CD4-positive, CD25-positive, alpha-beta regulatory T cell (primary cell): ENCODE results near the gene CHMP4A. TPM values are rescaled to one million over a fixed set of nuclear protein-coding genes. Genes with fewer than 3 reads are reported as not detected.

Experiments used
- ATAC-seq, 2 donors: fragments of 150-1000 bp; cut with Tn5 transposase; one replicate each; pipeline ENCODE4 v1.10.0; 2021; ENCODE audit warnings: low read depth in 2 of 2, moderate number of reproducible peaks in 2 of 2, moderate library complexity in 1 of 2
- DNase-seq, 3 donors: peaks; one replicate each; pipeline versions ENCODE4 v3.0.0 to v3.0.0-alpha.2; 2012 to 2022; ENCODE audit warnings: mixed read lengths in 1 of 3
- H3K27ac ChIP-seq: one replicate; pipeline ENCODE4 v1.7.0; 2013; ENCODE audit warnings: mild to moderate bottlenecking, low read length; ENCODE audit not compliant: insufficient read depth, poor library complexity, severe bottlenecking
- H3K27me3 ChIP-seq: one replicate; pipeline ENCODE4 v1.7.0; 2013; ENCODE audit warnings: low read length; ENCODE audit not compliant: control insufficient read depth, insufficient read depth
- H3K36me3 ChIP-seq: one replicate; pipeline ENCODE4 v1.7.0; 2013; ENCODE audit warnings: mild to moderate bottlenecking, low read length, moderate library complexity; ENCODE audit not compliant: control insufficient read depth, insufficient read depth
- H3K4me1 ChIP-seq: 2 replicates; pipeline ENCODE4 v1.7.0; 2013; ENCODE audit warnings: mild to moderate bottlenecking, low read length; ENCODE audit not compliant: insufficient read depth, control insufficient read depth, poor library complexity, severe bottlenecking
- H3K4me3 ChIP-seq: one replicate; pipeline ENCODE4 v1.7.0; 2013; ENCODE audit warnings: low read depth, mild to moderate bottlenecking, low read length, moderate library complexity
- H3K9me3 ChIP-seq, 2 experiments: 1 replicate in 1 of 2; 2 replicates in 1 of 2; pipeline ENCODE4 v1.7.0; 2013; ENCODE audit warnings: low read length in 2 of 2, mild to moderate bottlenecking in 1 of 2, moderate library complexity in 1 of 2; ENCODE audit not compliant: control insufficient read depth in 2 of 2
- H3K27ac Mint-ChIP-seq, 3 donors: one replicate each; pipeline ENCODE4 v1.8.0; 2020 to 2022; ENCODE audit warnings: mild to moderate bottlenecking in 3 of 3, mixed read lengths in 3 of 3, moderate library complexity in 2 of 3
- H3K27me3 Mint-ChIP-seq: one replicate; pipeline ENCODE4 v1.8.0; 2022; ENCODE audit warnings: mild to moderate bottlenecking, mixed read lengths
- H3K36me3 Mint-ChIP-seq: one replicate; pipeline ENCODE4 v1.8.0; 2020; ENCODE audit warnings: mixed read lengths
- H3K4me1 Mint-ChIP-seq, 4 donors: one replicate each; pipeline ENCODE4 v1.8.0; 2020 to 2022; ENCODE audit warnings: mixed read lengths in 4 of 4, mild to moderate bottlenecking in 1 of 4
- H3K4me3 Mint-ChIP-seq, 4 donors: one replicate each; pipeline ENCODE4 v1.8.0; 2020 to 2022; ENCODE audit warnings: mild to moderate bottlenecking in 4 of 4, mixed read lengths in 4 of 4, moderate library complexity in 3 of 4
- H3K9me3 Mint-ChIP-seq, 7 donors: one replicate each; pipeline ENCODE4 v1.8.0; 2020 to 2022; ENCODE audit warnings: mixed read lengths in 7 of 7, mild to moderate bottlenecking in 3 of 7, moderate library complexity in 2 of 7
- polyA plus RNA-seq, 4 donors: library from polyadenylated mRNA; unstranded; fragments of 300-500 nt; fragmentation: Illumina TruSeq; gene quantifications; one replicate each; pipeline ENCODE4 v1.2.3, GENCODE V29; 2021
- total RNA-seq: library from RNA; stranded (reverse); gene quantifications from one replicate; pipeline ENCODE4 v1.2.3, GENCODE V29; 2022

Gene CHMP4A
- total and polyA plus RNA-seq, 5 donors from 2014 or later, result 108 to 154 (median 130) TPM

DNA sequence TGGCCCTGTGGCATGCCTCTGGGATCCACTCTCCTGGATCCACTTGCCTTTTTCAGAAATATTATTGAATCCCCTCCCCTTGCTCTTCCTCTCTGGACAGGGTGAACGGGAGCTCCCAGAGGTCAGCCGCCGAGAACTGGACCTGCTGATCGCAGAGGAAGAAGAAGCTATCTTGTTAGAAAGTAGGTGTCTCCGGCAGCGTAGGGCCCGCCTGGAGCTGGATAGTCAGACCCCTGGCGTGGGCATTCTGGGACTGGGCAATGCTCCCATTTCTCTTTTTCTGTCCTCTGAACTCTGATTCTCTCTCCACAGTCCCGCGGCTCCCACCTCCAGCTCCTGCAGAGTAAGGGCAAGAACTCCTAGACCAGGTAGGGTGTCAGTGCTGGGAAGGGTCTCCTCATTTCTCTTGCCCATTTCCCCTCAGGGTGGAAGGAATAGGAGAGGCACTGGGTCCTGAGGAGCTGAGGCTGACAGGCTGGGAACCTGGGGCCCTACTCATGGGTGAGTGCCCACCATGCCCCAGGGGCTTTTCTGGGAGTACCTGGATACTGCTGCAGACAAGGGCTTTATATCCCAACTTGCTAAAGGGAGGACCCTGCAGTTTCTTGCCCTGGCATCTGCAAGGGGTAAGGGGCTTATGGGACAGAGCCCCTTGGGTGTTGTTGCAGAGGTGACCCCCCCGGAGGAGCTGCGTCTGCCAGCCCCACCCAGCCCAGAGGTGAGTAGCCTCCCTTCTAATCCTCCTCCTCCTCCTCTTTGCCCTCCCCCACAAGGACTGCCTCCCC is 36.1 kb downstream of the CHMP4A start:
- Histone ChIP-seq H3K27ac (no peak overlapping the region), H3K27me3 (no peaks in the 10 kb centered on the region), H3K4me3 (no peak overlapping the region), H3K9me3 (no peaks in the 10 kb centered on the region), H3K36me3 (peaks cover 40% of the 10 kb centered on the region), H3K4me1 (no peaks in the 10 kb centered on the region)
- H3K4me1 Mint-ChIP-seq, result peaks cover 0 to 27% (median 9%) of the 10 kb centered on the region in 4 donors
- H3K27ac Mint-ChIP-seq, result peak overlapping the region in 2 of 3 donors; percentile 48 to 51
- H3K4me3 Mint-ChIP-seq, result no peak overlapping the region
- ATAC-seq, result no peak
- no peaks in the 10 kb centered on the region for H3K27me3 Mint-ChIP-seq
- no peak for DNase-seq
- H3K9me3 Mint-ChIP-seq, result no peaks in the 10 kb centered on the region
- H3K36me3 Mint-ChIP-seq, result peaks cover 17% of the 10 kb centered on the region

DNA sequence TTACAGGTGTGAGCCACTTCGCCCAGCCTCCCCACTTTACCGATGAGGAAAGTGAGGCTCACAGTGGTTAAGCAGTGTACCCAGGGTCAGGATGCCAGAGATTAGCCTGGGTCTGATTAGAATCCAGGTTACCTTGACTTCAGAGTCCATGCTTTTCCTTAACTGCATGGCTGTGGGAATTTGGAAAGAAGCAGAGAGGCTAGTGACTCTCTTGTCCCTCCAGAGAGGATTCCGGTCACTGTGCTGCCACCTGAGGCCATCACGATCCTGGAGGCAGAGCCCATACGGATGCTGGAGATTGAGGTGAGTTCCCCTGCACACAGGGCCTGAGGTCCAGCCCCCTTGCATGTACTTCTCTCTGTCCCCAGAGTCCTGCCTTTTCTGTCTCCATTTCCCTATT is 36.7 kb downstream of the CHMP4A start:
- Mint-ChIP-seq H3K36me3 (peaks cover 17% of the 10 kb centered on the region), H3K27ac (no peak overlapping the region), H3K27me3 (peaks cover 2% of the 10 kb centered on the region), H3K4me1 (peaks cover 0 to 32% (median 9%) of the 10 kb centered on the region in 4 donors), H3K4me3 (no peak overlapping the region), H3K9me3 (no peaks in the 10 kb centered on the region)
- ATAC-seq (no peak), DNase-seq (no peak)
- H3K27me3 ChIP-seq, result no peaks in the 10 kb centered on the region
- H3K27ac ChIP-seq, result no peak overlapping the region
- no peaks in the 10 kb centered on the region for H3K9me3 ChIP-seq
- peaks cover 40% of the 10 kb centered on the region for H3K36me3 ChIP-seq
- no peak overlapping the region for H3K4me3 ChIP-seq
- peaks cover 6% of the 10 kb centered on the region for H3K4me1 ChIP-seq

DNA sequence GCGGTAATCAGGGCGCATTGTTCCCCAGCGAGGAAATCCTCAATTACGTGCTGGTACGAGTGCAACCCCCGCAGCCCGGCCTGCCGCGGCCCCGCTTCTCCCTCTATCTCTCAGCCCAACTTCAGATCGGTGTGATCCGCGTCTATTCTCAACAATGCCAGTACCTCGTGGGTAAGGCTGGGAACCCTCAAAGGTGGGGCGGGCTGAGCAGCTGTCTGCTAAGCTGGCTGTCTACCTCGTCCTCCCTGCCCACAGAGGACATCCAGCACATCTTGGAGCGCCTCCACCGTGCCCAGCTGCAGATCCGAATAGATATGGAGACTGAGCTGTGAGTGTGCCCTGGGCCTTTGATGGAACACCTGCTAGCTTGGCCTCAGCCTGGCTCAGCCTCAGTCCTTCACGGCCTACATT is 40.4 kb downstream of the CHMP4A start:
- H3K9me3 Mint-ChIP-seq, result peaks cover 0 to 2% (median 0%) of the 10 kb centered on the region in 7 donors
- H3K27me3 Mint-ChIP-seq, result peaks cover 5% of the 10 kb centered on the region
- H3K4me1 ChIP-seq, result peaks cover 16% of the 10 kb centered on the region
- peaks cover 18% of the 10 kb centered on the region for H3K36me3 Mint-ChIP-seq
- no peak overlapping the region for H3K4me3 ChIP-seq
- DNase-seq, result peak in 1 of 3 donors; percentile 23
- no peaks in the 10 kb centered on the region for H3K9me3 ChIP-seq
- peak overlapping the region; percentile 41 to 82 (median 54) for H3K4me3 Mint-ChIP-seq
- no peaks in the 10 kb centered on the region for H3K27me3 ChIP-seq
- peaks cover 0 to 47% (median 25%) of the 10 kb centered on the region in 4 donors for H3K4me1 Mint-ChIP-seq
- H3K36me3 ChIP-seq, result peaks cover 20% of the 10 kb centered on the region
- H3K27ac ChIP-seq, result no peak overlapping the region
- peak overlapping the region in 2 of 3 donors; percentile 56 to 76 for H3K27ac Mint-ChIP-seq
- no peak for ATAC-seq

DNA sequence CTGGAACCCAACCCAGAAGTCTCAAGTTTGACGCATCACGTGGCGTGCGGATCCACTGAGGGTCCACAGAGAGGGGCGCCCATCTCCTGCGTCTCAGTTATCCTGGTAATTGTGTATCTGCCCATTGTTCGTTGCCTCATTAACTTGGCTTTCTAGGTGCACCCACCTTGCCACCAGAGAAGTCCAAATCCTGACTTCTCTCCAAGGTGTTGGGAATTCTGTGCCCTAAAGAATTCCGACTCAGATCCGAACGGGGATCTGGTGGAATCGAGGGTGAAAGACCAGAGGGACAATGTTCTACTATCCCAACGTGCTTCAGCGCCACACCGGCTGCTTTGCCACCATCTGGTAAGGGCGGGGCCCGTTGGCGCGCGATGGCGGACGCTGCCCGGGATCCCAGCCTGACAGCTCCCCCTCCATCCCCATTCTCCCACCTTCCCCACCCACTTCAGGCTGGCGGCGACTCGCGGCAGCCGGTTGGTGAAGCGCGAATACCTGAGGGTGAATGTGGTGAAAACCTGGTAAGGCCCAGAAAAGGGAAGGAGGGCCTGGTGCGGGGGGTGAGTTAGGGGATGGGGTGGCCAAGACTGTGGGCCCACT is 40.9 kb downstream of the CHMP4A start:
- Mint-ChIP-seq H3K27me3 (peaks cover 5% of the 10 kb centered on the region), H3K4me3 (peak overlapping the region; percentile 54 to 93 (median 87)), H3K27ac (peak overlapping the region; percentile 69 to 91 (median 76)), H3K4me1 (peaks cover 0 to 51% (median 27%) of the 10 kb centered on the region in 4 donors), H3K9me3 (peaks cover 0 to 2% (median 0%) of the 10 kb centered on the region in 7 donors), H3K36me3 (peaks cover 22% of the 10 kb centered on the region)
- DNase-seq, result no peak
- Histone ChIP-seq H3K36me3 (peaks cover 22% of the 10 kb centered on the region), H3K9me3 (no peaks in the 10 kb centered on the region), H3K4me1 (peaks cover 16% of the 10 kb centered on the region), H3K4me3 (peak overlapping the region; percentile 26), H3K27ac (peak overlapping the region; percentile 65), H3K27me3 (no peaks in the 10 kb centered on the region)
- ATAC-seq, result no peak

DNA sequence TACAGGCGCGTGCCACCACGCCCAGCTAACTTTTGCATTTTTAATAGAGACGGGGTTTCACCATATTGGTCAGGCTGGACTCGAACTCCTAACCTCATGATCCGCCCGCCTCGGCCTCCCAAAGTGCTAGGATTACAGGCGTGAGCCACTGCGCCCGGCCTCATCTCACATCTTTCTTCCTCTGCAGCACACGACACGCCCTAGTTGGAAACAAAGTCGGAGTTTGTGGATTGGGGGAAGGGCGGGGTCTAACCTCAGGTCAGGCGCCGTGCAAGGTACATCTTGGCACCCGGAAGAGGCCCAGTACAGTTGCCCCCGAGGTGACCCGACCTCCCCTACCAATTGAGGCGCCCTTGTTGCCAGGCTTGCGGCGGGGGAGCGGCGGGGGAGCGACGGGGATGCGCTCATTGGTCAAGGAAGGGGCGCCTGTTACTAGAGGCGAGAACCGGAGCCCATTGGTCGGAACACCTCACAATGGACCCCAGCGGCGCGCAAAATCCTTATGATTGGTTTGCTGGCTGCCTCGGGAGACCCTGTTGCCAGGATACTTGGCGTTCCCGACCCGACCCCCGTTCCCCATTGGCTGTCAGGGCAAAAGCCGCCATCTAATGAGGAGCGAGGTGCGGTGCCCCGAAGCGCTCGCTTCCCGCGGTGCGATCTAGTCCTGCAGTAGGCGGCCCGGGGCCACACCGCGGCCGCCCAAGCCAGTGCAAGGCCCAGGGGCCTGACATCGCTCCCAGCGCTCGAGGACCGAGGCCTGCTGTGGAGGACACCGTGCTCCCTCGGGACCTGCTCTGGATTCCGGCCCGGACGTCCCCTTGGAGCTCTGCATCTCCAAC is 41.6 kb downstream of the CHMP4A start, which contains the start of gene REC8:
TSS of gene REC8 (plus strand) at position 659 of the 839 bp plus-strand sequence. CDS start 473 bp downstream, outside the sequence.
- Histone ChIP-seq H3K27me3 (no peaks in the 10 kb centered on the region), H3K27ac (peak within 1 kb of the TSS; percentile 65), H3K36me3 (peaks cover 18% of the 10 kb centered on the region), H3K4me3 (peak within 1 kb of the TSS; percentile 26), H3K9me3 (no peaks in the 10 kb centered on the region), H3K4me1 (peaks cover 16% of the 10 kb centered on the region)
- peaks cover 1 to 51% (median 30%) of the 10 kb centered on the region in 4 donors for H3K4me1 Mint-ChIP-seq
- H3K27ac Mint-ChIP-seq, result peak within 1 kb of the TSS; percentile 76 to 91 (median 87)
- peak within 1 kb of the TSS; percentile 83 to 96 (median 92) for H3K4me3 Mint-ChIP-seq
- DNase-seq, result peak; percentile 72 to 84 (median 74)
- ATAC-seq, result peak; percentile 74 to 82
- H3K9me3 Mint-ChIP-seq, result peaks cover 0 to 2% (median 0%) of the 10 kb centered on the region in 7 donors
- peaks cover 27% of the 10 kb centered on the region for H3K36me3 Mint-ChIP-seq
- peaks cover 5% of the 10 kb centered on the region for H3K27me3 Mint-ChIP-seq

DNA sequence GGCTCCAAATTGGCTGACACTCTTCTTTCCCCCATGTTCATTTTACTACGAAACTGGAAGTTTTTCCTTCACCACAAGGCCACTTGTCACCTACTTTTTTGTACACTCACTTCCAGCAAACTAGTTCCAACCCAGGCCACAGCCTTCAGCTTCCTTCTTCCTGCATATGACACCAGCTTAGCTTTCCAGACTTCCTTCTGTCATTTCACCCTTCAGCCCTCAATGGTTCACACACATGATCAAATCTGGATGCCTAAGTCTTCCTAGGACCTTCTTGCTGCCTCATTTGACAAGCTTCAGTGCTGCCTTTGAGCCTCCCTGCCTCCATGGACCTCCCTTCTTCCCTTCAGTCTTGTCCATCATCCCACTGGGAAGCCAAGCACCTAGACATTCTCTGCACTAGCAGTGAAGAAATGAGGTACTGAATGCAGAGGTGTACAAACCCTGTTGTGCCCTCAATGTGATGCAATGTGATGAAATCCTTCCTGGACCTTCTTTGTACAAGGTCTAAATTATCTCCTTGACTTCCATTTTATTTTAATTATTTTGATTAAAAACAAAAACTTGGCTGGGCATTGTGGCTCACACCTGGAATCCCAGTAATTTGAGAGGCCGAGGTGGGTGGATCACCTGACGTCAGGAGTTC is 45.7 kb downstream of the CHMP4A start:
- Histone ChIP-seq H3K4me1 (peaks cover 44% of the 10 kb centered on the region), H3K4me3 (no peak overlapping the region), H3K27me3 (no peaks in the 10 kb centered on the region), H3K9me3 (no peaks in the 10 kb centered on the region), H3K27ac (no peak overlapping the region), H3K36me3 (peaks cover 54% of the 10 kb centered on the region)
- Mint-ChIP-seq H3K27me3 (peaks cover 5% of the 10 kb centered on the region), H3K9me3 (peaks cover 0 to 2% (median 0%) of the 10 kb centered on the region in 7 donors), H3K4me3 (peak overlapping the region in 1 of 4 donors; percentile 69), H3K4me1 (peaks cover 7 to 68% (median 41%) of the 10 kb centered on the region in 4 donors), H3K36me3 (peaks cover 40% of the 10 kb centered on the region), H3K27ac (peak overlapping the region in 1 of 3 donors; percentile 64)
- DNase-seq (no peak), ATAC-seq (no peak)

DNA sequence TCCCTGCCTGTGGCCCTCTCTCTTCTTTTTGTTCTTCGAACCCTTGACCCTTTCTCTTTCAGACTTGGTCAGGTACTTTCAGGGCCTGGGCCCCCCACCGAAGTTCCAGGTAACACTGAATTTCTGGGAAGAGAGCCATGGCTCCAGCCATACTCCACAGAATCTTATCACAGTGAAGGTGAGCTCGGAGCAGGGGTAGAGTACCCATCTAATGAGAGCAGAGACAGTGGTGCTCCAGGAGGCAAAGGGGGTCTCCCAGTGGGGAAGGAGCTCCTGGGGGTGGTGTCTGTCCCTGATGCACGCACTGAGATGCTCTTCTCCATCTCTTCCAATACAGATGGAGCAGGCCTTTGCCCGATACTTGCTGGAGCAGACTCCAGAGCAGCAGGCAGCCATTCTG is 47.5 kb downstream of the CHMP4A start:
- DNase-seq, result no peak
- H3K4me1 ChIP-seq, result peaks cover 43% of the 10 kb centered on the region

More for the DNA sequence above, 47.5 kb downstream of the CHMP4A start:
- Histone ChIP-seq H3K27me3 (no peaks in the 10 kb centered on the region), H3K36me3 (peaks cover 54% of the 10 kb centered on the region), H3K4me3 (no peak overlapping the region), H3K9me3 (no peaks in the 10 kb centered on the region), H3K27ac (no peak overlapping the region)
- no peak for ATAC-seq
- peak overlapping the region in 1 of 4 donors; percentile 28 for H3K4me3 Mint-ChIP-seq
- H3K36me3 Mint-ChIP-seq, result peaks cover 55% of the 10 kb centered on the region
- H3K27ac Mint-ChIP-seq, result no peak overlapping the region
- no peaks in the 10 kb centered on the region for H3K27me3 Mint-ChIP-seq
- H3K4me1 Mint-ChIP-seq, result peaks cover 7 to 70% (median 42%) of the 10 kb centered on the region in 4 donors
- H3K9me3 Mint-ChIP-seq, result peaks cover 0 to under 1% (median 0%) of the 10 kb centered on the region in 7 donors
